ENCODE results near the gene UNC13B.
"Not testable (repeated sequence)": the region's sequence is repeated elsewhere in the genome, so short reads cannot be mapped to it uniquely, and the experiment has no call there.

Gene UNC13B

GRCh38 chr9:35136866-35137265 is 24.9 kb upstream of the UNC13B start:
- no peaks in the 10 kb centered on the region for H3K27me3 ChIP-seq (ENCODE audit: insufficient read depth, low read length, poor library complexity)
- no peak overlapping the region for H3K56ac ChIP-seq (ENCODE audit: low read length)
- H3K4me2 ChIP-seq (ENCODE audit: low read length) = no peak overlapping the region
- DNase-seq = no peak
- no peaks in the 10 kb centered on the region for H3K79me2 ChIP-seq (ENCODE audit: control insufficient read depth, insufficient read depth, low read length)
- no peaks in the 10 kb centered on the region for H3K4me1 ChIP-seq (ENCODE audit: control insufficient read depth, low read depth, low read length)
- no peak overlapping the region for H3K27ac ChIP-seq (ENCODE audit: low read depth, low read length)
- WGBS (ENCODE audit: extremely low coverage, insufficient coverage, low lambda C conversion rate) = no CpG with 5 or more reads among the region's 8 CpGs
- H2BK15ac ChIP-seq (replicated peaks; ENCODE audit: low read depth) = no peak overlapping the region
- no peaks in the 10 kb centered on the region for H3K79me1 ChIP-seq (ENCODE audit: low read length)
- no peak overlapping the region for H3K4ac ChIP-seq (ENCODE audit: low read depth, low read length)
- no peak overlapping the region for H3K23ac ChIP-seq (ENCODE audit: low read length)
- no peak overlapping the region for H2BK120ac ChIP-seq (ENCODE audit: low read depth, low read length)
- no peak overlapping the region for H3K9ac ChIP-seq (ENCODE audit: low read length)
- no peak overlapping the region for H2BK5ac ChIP-seq (ENCODE audit: low read length)
- H4K5ac ChIP-seq (ENCODE audit: low read length) = no peak overlapping the region
- no peaks in the 10 kb centered on the region for H3K36me3 ChIP-seq (ENCODE audit: control insufficient read depth, insufficient read depth, low read length)
- H3K18ac ChIP-seq (ENCODE audit: low read length) = no peak overlapping the region
- H4K8ac ChIP-seq (ENCODE audit: low read depth, low read length) = no peak overlapping the region
- H3K4me3 ChIP-seq (ENCODE audit: low read length) = no peak overlapping the region
- no peak overlapping the region for H2AK5ac ChIP-seq (ENCODE audit: low read length)

- Histone ChIP-seq H4K8ac (ENCODE audit: low read depth, low read length) (no peak overlapping the region), H2BK5ac (ENCODE audit: low read length) (no peak overlapping the region), H3K36me3 (ENCODE audit: control insufficient read depth, insufficient read depth, low read length) (no peaks in the 10 kb centered on the region), H3K23ac (ENCODE audit: low read length) (no peak overlapping the region), H3K4ac (ENCODE audit: low read depth, low read length) (no peak overlapping the region), H3K9ac (ENCODE audit: low read length) (no peak overlapping the region), H3K79me2 (ENCODE audit: control insufficient read depth, insufficient read depth, low read length) (no peaks in the 10 kb centered on the region), H2BK120ac (ENCODE audit: low read depth, low read length) (no peak overlapping the region), H3K18ac (ENCODE audit: low read length) (no peak overlapping the region), H3K4me3 (ENCODE audit: low read length) (no peak overlapping the region), H2AK5ac (ENCODE audit: low read length) (no peak overlapping the region), H3K4me1 (ENCODE audit: control insufficient read depth, low read depth, low read length) (no peaks in the 10 kb centered on the region), H3K27ac (ENCODE audit: low read depth, low read length) (no peak overlapping the region), H3K27me3 (ENCODE audit: insufficient read depth, low read length, poor library complexity) (no peaks in the 10 kb centered on the region), H4K5ac (ENCODE audit: low read length) (no peak overlapping the region), H3K79me1 (ENCODE audit: low read length) (no peaks in the 10 kb centered on the region), H2BK15ac (replicated peaks; ENCODE audit: low read depth) (no peak overlapping the region), H3K4me2 (ENCODE audit: low read length) (no peak overlapping the region), H3K56ac (ENCODE audit: low read length) (no peak overlapping the region)
- no CpG with 5 or more reads among the region's 2 CpGs for WGBS (ENCODE audit: extremely low coverage, insufficient coverage, low lambda C conversion rate)
- DNase-seq = no peak
These were observed 21.7 kb upstream of the UNC13B start for GRCh38 chr9:35140093-35140492.

DNA sequence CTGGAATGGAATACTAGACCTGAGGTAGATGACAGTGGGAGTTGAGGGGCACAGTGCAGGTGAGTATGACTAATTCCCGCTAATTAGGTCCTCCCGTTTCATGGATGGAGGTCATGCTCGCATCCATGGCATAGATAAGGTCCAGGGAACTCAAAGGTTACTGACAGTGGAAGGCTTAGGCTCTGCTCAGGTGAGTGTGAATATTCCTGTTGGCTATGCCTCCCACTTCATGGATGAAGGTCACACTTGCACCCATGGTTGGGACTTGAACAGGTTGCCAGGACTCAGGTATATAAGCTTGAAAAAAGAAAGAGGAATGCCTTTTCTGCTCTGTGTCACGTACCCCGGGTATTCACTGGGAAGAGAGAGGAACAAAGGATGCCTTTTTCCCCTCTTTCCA is 19.8 kb upstream of the UNC13B start:
- Histone ChIP-seq H3K4me3 (ENCODE audit: low read length) (no peak overlapping the region), H3K27me3 (ENCODE audit: insufficient read depth, low read length, poor library complexity) (no peaks in the 10 kb centered on the region), H4K5ac (ENCODE audit: low read length) (no peak overlapping the region), H3K79me1 (ENCODE audit: low read length) (no peaks in the 10 kb centered on the region), H3K4ac (ENCODE audit: low read depth, low read length) (no peak overlapping the region), H3K4me2 (ENCODE audit: low read length) (no peak overlapping the region), H3K27ac (ENCODE audit: low read depth, low read length) (no peak overlapping the region), H2BK15ac (replicated peaks; ENCODE audit: low read depth) (no peak overlapping the region), H3K36me3 (ENCODE audit: control insufficient read depth, insufficient read depth, low read length) (no peaks in the 10 kb centered on the region), H3K4me1 (ENCODE audit: control insufficient read depth, low read depth, low read length) (no peaks in the 10 kb centered on the region), H2BK120ac (ENCODE audit: low read depth, low read length) (no peak overlapping the region), H2BK5ac (ENCODE audit: low read length) (no peak overlapping the region), H3K56ac (ENCODE audit: low read length) (no peak overlapping the region), H4K8ac (ENCODE audit: low read depth, low read length) (no peak overlapping the region), H3K23ac (ENCODE audit: low read length) (no peak overlapping the region), H3K18ac (ENCODE audit: low read length) (no peak overlapping the region), H2AK5ac (ENCODE audit: low read length) (no peak overlapping the region), H3K9ac (ENCODE audit: low read length) (no peak overlapping the region), H3K79me2 (ENCODE audit: control insufficient read depth, insufficient read depth, low read length) (no peaks in the 10 kb centered on the region)
- no peak for DNase-seq
- WGBS (ENCODE audit: extremely low coverage, insufficient coverage, low lambda C conversion rate) = no CpG with 5 or more reads among the region's 5 CpGs

DNA sequence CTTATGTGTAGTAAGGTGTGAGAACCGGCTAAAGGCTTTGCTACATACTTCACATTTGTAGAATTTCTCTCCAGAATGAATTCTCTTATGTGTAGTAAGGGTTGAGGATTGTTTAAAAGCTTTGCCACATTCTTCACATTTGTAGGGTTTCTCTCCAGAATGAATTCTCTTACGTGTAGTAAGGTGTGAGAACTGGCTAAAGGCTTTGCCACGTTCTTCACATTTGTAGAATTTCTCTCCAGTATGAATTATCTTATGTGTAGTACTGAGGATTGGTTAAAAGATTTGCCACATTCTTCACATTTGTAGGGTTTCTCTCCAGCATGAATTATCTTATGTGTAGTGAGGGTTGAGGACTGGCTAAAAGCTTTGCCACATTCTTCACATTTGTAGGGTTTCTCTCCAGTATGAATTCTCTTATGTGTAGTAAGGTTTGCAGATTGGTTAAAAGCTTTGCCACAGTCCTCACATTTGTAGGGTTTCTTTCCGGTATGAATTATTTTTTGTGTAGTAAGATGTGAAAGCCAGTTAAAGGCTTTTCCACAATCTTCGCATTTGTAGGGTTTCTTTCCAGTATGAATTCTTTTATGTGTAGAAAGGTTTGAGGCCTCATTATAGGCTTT is 13.8 kb upstream of the UNC13B start:
- H4K8ac ChIP-seq (ENCODE audit: low read depth, low read length); H3K27me3 ChIP-seq (ENCODE audit: insufficient read depth, low read length, poor library complexity); H2BK120ac ChIP-seq (ENCODE audit: low read depth, low read length); H3K18ac ChIP-seq (ENCODE audit: low read length); H3K56ac ChIP-seq (ENCODE audit: low read length); H3K4ac ChIP-seq (ENCODE audit: low read depth, low read length); H3K4me2 ChIP-seq (ENCODE audit: low read length); H3K79me1 ChIP-seq (ENCODE audit: low read length); H4K5ac ChIP-seq (ENCODE audit: low read length); H3K36me3 ChIP-seq (ENCODE audit: control insufficient read depth, insufficient read depth, low read length); H3K79me2 ChIP-seq (ENCODE audit: control insufficient read depth, insufficient read depth, low read length); H3K4me1 ChIP-seq (ENCODE audit: control insufficient read depth, low read depth, low read length); H3K9ac ChIP-seq (ENCODE audit: low read length); H2AK5ac ChIP-seq (ENCODE audit: low read length); H2BK5ac ChIP-seq (ENCODE audit: low read length); H3K4me3 ChIP-seq (ENCODE audit: low read length); H3K23ac ChIP-seq (ENCODE audit: low read length); H3K27ac ChIP-seq (ENCODE audit: low read depth, low read length); H2BK15ac ChIP-seq (replicated peaks; ENCODE audit: low read depth); DNase-seq: not testable (repeated sequence)
- WGBS (ENCODE audit: extremely low coverage, insufficient coverage, low lambda C conversion rate) = no CpG with 5 or more reads among the region's 5 CpGs

DNA sequence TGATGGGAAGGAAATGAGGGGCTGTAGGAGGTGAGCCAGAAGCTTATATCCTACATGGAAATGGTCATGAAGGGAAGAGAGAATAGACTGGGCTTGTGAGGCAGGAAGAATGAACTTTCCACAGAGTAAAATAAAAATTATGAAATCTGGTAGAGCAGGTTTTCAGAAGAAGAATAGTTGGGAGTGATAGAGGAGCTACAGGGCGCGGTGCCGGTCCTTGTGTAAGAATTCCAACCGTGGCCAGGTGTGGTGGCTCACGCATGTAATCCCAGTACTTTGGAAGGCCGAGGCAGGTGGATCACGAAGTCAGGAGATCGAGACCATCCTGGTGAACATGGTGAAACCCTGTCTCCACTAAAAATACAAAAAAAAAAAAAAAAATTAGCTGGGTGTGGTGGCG is 8.9 kb upstream of the UNC13B start:
- H4K8ac ChIP-seq (ENCODE audit: low read depth, low read length) = no peak overlapping the region
- DNase-seq = no peak
- H3K56ac ChIP-seq (ENCODE audit: low read length) = no peak overlapping the region
- H3K23ac ChIP-seq (ENCODE audit: low read length) = no peak overlapping the region
- H4K5ac ChIP-seq (ENCODE audit: low read length) = no peak overlapping the region
- H3K4me1 ChIP-seq (ENCODE audit: control insufficient read depth, low read depth, low read length) = no peaks in the 10 kb centered on the region
- no peaks in the 10 kb centered on the region for H3K79me1 ChIP-seq (ENCODE audit: low read length)
- no peak overlapping the region for H3K4me2 ChIP-seq (ENCODE audit: low read length)
- H2AK5ac ChIP-seq (ENCODE audit: low read length) = no peak overlapping the region
- H3K9ac ChIP-seq (ENCODE audit: low read length) = no peak overlapping the region
- H2BK15ac ChIP-seq (replicated peaks; ENCODE audit: low read depth) = no peak overlapping the region
- H3K27ac ChIP-seq (ENCODE audit: low read depth, low read length) = no peak overlapping the region
- H2BK5ac ChIP-seq (ENCODE audit: low read length) = no peak overlapping the region
- H3K18ac ChIP-seq (ENCODE audit: low read length) = no peak overlapping the region
- H3K4ac ChIP-seq (ENCODE audit: low read depth, low read length) = no peak overlapping the region
- WGBS (ENCODE audit: extremely low coverage, insufficient coverage, low lambda C conversion rate) = no CpG with 5 or more reads among the region's 9 CpGs
- H2BK120ac ChIP-seq (ENCODE audit: low read depth, low read length) = no peak overlapping the region
- H3K27me3 ChIP-seq (ENCODE audit: insufficient read depth, low read length, poor library complexity) = no peaks in the 10 kb centered on the region
- no peaks in the 10 kb centered on the region for H3K79me2 ChIP-seq (ENCODE audit: control insufficient read depth, insufficient read depth, low read length)
- H3K36me3 ChIP-seq (ENCODE audit: control insufficient read depth, insufficient read depth, low read length) = no peaks in the 10 kb centered on the region
- H3K4me3 ChIP-seq (ENCODE audit: low read length) = no peak overlapping the region

GRCh38 chr9:35156781-35157180 is 5.0 kb upstream of the UNC13B start:
- H3K79me1 ChIP-seq (ENCODE audit: low read length) = no peaks in the 10 kb centered on the region
- no peaks in the 10 kb centered on the region for H3K27me3 ChIP-seq (ENCODE audit: insufficient read depth, low read length, poor library complexity)
- no peak overlapping the region for H2BK5ac ChIP-seq (ENCODE audit: low read length)
- H3K4me1 ChIP-seq (ENCODE audit: control insufficient read depth, low read depth, low read length) = no peaks in the 10 kb centered on the region
- no peak overlapping the region for H2BK120ac ChIP-seq (ENCODE audit: low read depth, low read length)
- no peaks in the 10 kb centered on the region for H3K36me3 ChIP-seq (ENCODE audit: control insufficient read depth, insufficient read depth, low read length)
- no peak overlapping the region for H4K8ac ChIP-seq (ENCODE audit: low read depth, low read length)
- no peak overlapping the region for H3K9ac ChIP-seq (ENCODE audit: low read length)
- no peak overlapping the region for H3K4me2 ChIP-seq (ENCODE audit: low read length)
- DNase-seq = no peak
- no peak overlapping the region for H3K4me3 ChIP-seq (ENCODE audit: low read length)
- H2AK5ac ChIP-seq (ENCODE audit: low read length) = no peak overlapping the region
- no peak overlapping the region for H4K5ac ChIP-seq (ENCODE audit: low read length)
- H3K18ac ChIP-seq (ENCODE audit: low read length) = no peak overlapping the region
- no peak overlapping the region for H3K4ac ChIP-seq (ENCODE audit: low read depth, low read length)
- H3K79me2 ChIP-seq (ENCODE audit: control insufficient read depth, insufficient read depth, low read length) = no peaks in the 10 kb centered on the region
- no peak overlapping the region for H3K23ac ChIP-seq (ENCODE audit: low read length)
- H3K27ac ChIP-seq (ENCODE audit: low read depth, low read length) = no peak overlapping the region
- no peak overlapping the region for H2BK15ac ChIP-seq (replicated peaks; ENCODE audit: low read depth)
- H3K56ac ChIP-seq (ENCODE audit: low read length) = no peak overlapping the region

Measured in mesendoderm (in vitro differentiated cells).